Activated naive CD8-positive, alpha-beta T cell treated with anti-CD3 and anti-CD28 coated beads for 36 hours (primary cell): ENCODE measurements around the gene OR52M1. TPM values are rescaled to one million over a fixed set of nuclear protein-coding genes. Genes with fewer than 3 reads are reported as not detected.

Experiments used
- total RNA-seq, 2 experiments: library from RNA; stranded (reverse); gene quantifications; one replicate each; pipeline ENCODE4 v1.2.3, GENCODE V29; 2021

The OR52M1 gene
- total RNA-seq, 2 experiments from 2014 or later: not detected

Other genes with a start within 250 kb of the OR52M1 start
- not detected for gene OR52B4, start 176.8 kb upstream of the OR52M1 start, total RNA-seq
- gene TRIM21, start 151.5 kb upstream of the OR52M1 start, total RNA-seq: 10 to 100 TPM; 34.3 to 37.1 TPM
- gene OR52K2, start 95.9 kb upstream of the OR52M1 start, total RNA-seq: not detected
- gene OR52K1, start 62.5 kb upstream of the OR52M1 start, total RNA-seq: not detected
- not detected for gene OR52I2, start 36.6 kb downstream of the OR52M1 start, total RNA-seq
- not detected for gene OR52I1, start 48.8 kb downstream of the OR52M1 start, total RNA-seq
- gene TRIM68, start 63.0 kb downstream of the OR52M1 start, total RNA-seq: 10 to 100 TPM; 11.1 to 12.0 TPM
- gene OR51D1, start 92.3 kb downstream of the OR52M1 start, total RNA-seq: not detected
- gene OR51E1, start 98.8 kb downstream of the OR52M1 start, total RNA-seq: not detected
- gene OR51E2, start 152.7 kb downstream of the OR52M1 start, total RNA-seq: not detected
- gene MMP26, start 159.6 kb downstream of the OR52M1 start, total RNA-seq: not detected
- not detected for gene OR51F1, start 224.7 kb downstream of the OR52M1 start, total RNA-seq